ENCODE data around the gene LARP1B. TPM values are rescaled to one million over a fixed set of nuclear protein-coding genes. Genes with fewer than 3 reads are reported as not detected.

The LARP1B gene
- total and polyA plus RNA-seq, 2 of the 8 experiments (the other 6 are each of a cell fraction or from before 2014, with no cell fraction given), result 10.6 to 47.0 TPM

GRCh38 chr4:128153800-128154199, 92.7 kb downstream of the LARP1B start:
- Histone ChIP-seq H2BK15ac (ENCODE audit: low read length) (no peak overlapping the region), H3K14ac (ENCODE audit: insufficient read length) (no peak overlapping the region), H3K4me2 (ENCODE audit: insufficient read depth in 1 of 2, low read depth in 2 of 2, low read length in 2 of 2) (no peak overlapping the region), H3K27me3 (replicated peaks in 1 of 4; ENCODE audit: control insufficient read depth in 3 of 4, extremely low read depth in 1 of 4, insufficient read depth in 3 of 4, low read length in 3 of 4) (no peaks in the 10 kb centered on the region), H4K20me1 (replicated peaks in 1 of 2; ENCODE audit: control insufficient read depth in 1 of 2, insufficient read depth in 2 of 2, low read length in 2 of 2) (no peaks in the 10 kb centered on the region), H2AFZ (ENCODE audit: low read length) (no peak overlapping the region), H4K8ac (ENCODE audit: extremely low read depth, insufficient read depth, low read length) (no peak overlapping the region), H2BK120ac (replicated peaks; ENCODE audit: low read depth, low read length) (no peak overlapping the region), H3K23ac (ENCODE audit: insufficient read length) (no peak overlapping the region), H3K4me1 (replicated peaks in 1 of 4; ENCODE audit: control insufficient read depth in 3 of 4, insufficient read depth in 4 of 4, low read length in 3 of 4) (no peaks in the 10 kb centered on the region), H2BK5ac (ENCODE audit: low read depth, low read length) (no peak overlapping the region), H3K79me1 (ENCODE audit: low read depth, low read length) (no peaks in the 10 kb centered on the region), H3K27ac (ENCODE audit: low read depth, low read length) (no peak overlapping the region), H4K91ac (replicated peaks; ENCODE audit: insufficient read length, low read length) (no peak overlapping the region), H2BK12ac (ENCODE audit: low read depth, low read length) (no peak overlapping the region), H4K5ac (ENCODE audit: insufficient read length, low read depth, low read length) (no peak overlapping the region), H3K36me3 (ENCODE audit: control insufficient read depth in 2 of 4, insufficient read depth in 4 of 4, low read length in 3 of 4) (peaks cover 0 to 13% (median 0%) of the 10 kb centered on the region in 4 experiments; a peak in 1 of 8 replicates), H3K18ac (ENCODE audit: extremely low read depth, low read length) (no peak overlapping the region), H3K9me3 (ENCODE audit: insufficient read depth in 2 of 2, low read depth in 1 of 2, low read length in 1 of 2) (peaks cover 0 to 9% of the 10 kb centered on the region in 2 experiments; a peak in 1 of 4 replicates), H3K4me3 (ENCODE audit: extremely low read depth in 1 of 4, insufficient read depth in 2 of 4, low read depth in 3 of 4, low read length in 4 of 4) (no peak overlapping the region), H2BK20ac (ENCODE audit: low read length) (no peak overlapping the region), H3K4ac (replicated peaks; ENCODE audit: insufficient read length, low read depth, low read length) (no peak overlapping the region), H3K23me2 (ENCODE audit: low read depth, low read length) (no peaks in the 10 kb centered on the region), H2AK5ac (ENCODE audit: low read depth, low read length) (no peak overlapping the region), H3K79me2 (ENCODE audit: control insufficient read depth in 1 of 2, insufficient read depth in 2 of 2, low read length in 2 of 2) (no peaks in the 10 kb centered on the region), H3K9ac (replicated peaks in 1 of 4; ENCODE audit: extremely low read depth in 1 of 4, low read depth in 3 of 4, low read length in 3 of 4) (no peak overlapping the region), H3K56ac (replicated peaks; ENCODE audit: insufficient read length, low read depth, low read length) (no peak overlapping the region)
- 94% methylated on average over 2 of the region's 2 CpGs; no CpG with 5 or more reads in 1 of the 2 experiments for WGBS, 2 experiments (ENCODE audit: extremely low coverage in 1 of 2, insufficient coverage in 1 of 2, insufficient read length in 1 of 2, insufficient replicate concordance in 2 of 2, low coverage in 1 of 2, low lambda C conversion rate in 2 of 2, missing lambda C conversion rate in 1 of 2)
- DNase-seq (ENCODE audit: low read depth in 1 of 2, low spot score in 2 of 2) (no peak), FAIRE-seq (no peak)
- ChIA-PET CTCF (ENCODE audit: partially characterized antibody) (interaction anchor here (1.1 kb wide), 1 partner anchor 85 kb away, joined by 3 read pairs; no protein-coding TSS in a partner anchor), POLR2A (ENCODE audit: partially characterized antibody) (no interaction called here)
- TF ChIP-seq MAFK (IDR thresholded peaks at IDR 0.05; ENCODE audit: low read depth, low read length) (no peak), JUND (IDR thresholded peaks at IDR 0.05; ENCODE audit: low read length) (no peak), CREB1 (IDR thresholded peaks at IDR 0.05) (no peak), HDAC6 (IDR thresholded peaks at IDR 0.05; ENCODE audit: low read depth, low read length) (no peak), BRCA1 (IDR thresholded peaks at IDR 0.05; ENCODE audit: low read depth, low read length) (no peak), RNF2 (IDR thresholded peaks at IDR 0.05; ENCODE audit: borderline replicate concordance, low read depth, low read length, missing control alignments, poor library complexity, severe bottlenecking) (no peak), EZH2 (IDR thresholded peaks at IDR 0.05; ENCODE audit: low read depth, low read length, severe bottlenecking) (no peak)

All from H1 (cell line).